NOMO-1 treated with DMSO at 0.1 percent for 48 hours (cell line): ENCODE results near the gene PEX14.

Experiments used
- DNase-seq: peaks from one replicate; lab custom pipeline; 2025; ENCODE audit not compliant: unreplicated experiment; lab: John Stamatoyannopoulos, UW

The PEX14 gene

GRCh38 chr1:10662090-10662688, 187.4 kb downstream of the PEX14 start:
- no peak for DNase-seq

DNA sequence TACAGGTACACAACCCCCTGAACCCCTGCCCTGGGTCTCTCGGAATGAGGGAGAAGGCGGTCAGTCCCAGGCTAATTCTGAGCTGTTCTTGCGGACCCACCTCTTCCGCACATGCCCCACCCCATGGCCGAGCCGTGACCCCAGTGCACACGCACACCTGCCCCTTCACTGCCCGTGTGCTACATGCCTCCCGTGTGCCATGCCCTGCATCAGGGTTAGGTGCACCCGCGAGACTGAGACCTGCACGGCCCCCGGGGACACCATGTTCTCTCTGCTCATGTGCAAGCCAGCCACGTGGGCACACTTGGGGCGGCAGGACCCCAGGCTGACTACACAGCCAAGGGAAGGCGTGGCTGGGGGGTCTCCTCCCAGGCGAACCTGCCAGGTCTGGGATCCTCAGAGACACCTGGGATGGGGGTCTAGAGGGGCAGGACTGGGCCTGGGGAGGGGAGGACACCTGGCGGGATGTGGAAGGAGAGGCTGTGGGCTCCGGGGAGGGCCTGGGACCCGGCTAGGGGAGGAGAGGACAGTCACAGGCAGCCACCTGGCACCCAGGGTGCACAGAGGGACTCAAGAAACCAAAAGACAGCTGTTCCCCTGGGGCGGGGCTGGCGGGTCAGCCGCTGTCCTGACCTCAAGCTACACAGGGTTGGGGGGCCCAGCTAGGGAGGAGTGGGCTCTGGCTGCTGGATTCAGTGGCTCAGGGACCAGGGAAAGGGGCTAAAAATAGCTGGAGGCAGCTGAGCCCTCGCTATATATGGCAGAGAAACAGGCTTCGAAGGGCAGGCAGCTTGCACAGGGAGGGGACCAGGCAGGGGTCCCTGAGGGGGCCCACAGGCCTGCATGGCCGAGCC, 188.3 kb downstream of the PEX14 start:
- no peak for DNase-seq

GRCh38 chr1:10663678-10664035, 188.9 kb downstream of the PEX14 start:
- no peak for DNase-seq

- DNase-seq, result no peak
These were observed 189.5 kb downstream of the PEX14 start for GRCh38 chr1:10664251-10664650.

DNA sequence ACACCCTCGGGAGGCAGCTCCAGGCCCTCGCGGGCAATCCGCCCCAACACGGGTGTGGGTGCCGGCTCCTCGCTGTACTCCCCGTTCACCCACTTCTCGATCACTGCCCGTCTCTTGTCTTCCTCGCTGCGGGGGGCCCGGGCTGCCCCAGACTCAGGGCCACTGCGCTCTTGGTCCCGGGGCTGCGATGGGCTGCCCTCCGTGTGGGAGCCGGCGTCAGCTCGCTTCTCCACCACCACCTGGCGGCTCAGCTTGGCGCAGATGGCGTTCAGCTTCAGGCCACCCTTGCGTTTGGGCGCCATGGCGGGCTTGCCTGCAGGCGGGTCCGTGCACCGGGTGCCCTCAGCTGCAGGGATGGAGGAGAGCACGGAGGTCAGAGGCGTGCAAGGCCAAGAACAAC, 190.5 kb downstream of the PEX14 start:
- DNase-seq, result no peak

GRCh38 chr1:10665930-10666850, 191.4 kb downstream of the PEX14 start:
- DNase-seq, result no peak

DNA sequence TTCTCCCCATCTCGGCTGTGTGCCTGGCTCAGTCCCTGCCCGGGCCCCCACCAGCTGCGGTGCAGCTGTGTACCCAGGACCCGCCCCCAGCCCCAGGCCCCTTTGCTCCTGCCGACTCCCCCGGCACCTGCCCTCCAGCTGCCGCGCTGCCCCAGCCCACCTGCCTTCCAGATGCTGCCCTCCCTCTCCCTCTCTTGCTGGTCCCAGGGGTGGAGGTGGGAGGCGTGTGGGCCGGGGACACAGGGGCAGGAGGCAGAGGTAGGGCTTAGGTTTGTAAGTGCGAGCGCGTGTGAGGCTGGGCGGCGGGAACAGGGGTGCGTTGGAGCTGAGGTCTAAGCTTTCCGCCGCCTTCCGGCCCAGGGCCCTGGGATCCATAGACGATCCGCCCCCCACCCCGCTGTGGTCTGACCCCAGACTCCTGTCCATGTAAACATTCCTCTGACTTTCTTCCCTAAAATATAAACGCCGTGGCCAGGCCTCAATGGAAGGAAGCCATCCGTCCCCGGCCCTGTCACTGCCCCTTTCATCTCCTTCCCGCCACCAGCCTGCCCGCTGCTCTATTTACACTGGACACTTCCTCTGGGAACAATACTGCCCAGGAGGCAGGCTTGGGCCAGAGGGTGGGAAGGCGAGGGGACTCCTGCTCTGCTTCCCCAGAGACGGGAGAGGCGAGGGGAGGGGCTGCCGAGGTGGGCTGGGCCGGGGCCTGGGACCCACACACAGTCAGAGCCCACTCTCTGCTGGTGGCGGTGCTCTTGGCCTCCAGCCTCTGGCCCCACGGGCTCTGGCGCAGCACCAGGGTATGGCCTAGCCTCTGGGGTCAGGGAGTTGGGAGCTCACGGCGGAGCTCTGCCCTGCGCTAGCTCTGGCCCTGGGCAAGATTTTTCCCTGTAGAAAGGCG, 193.4 kb downstream of the PEX14 start:
- DNase-seq, result no peak

- DNase-seq, result no peak
These were observed 194.8 kb downstream of the PEX14 start for GRCh38 chr1:10669570-10669969.

DNA sequence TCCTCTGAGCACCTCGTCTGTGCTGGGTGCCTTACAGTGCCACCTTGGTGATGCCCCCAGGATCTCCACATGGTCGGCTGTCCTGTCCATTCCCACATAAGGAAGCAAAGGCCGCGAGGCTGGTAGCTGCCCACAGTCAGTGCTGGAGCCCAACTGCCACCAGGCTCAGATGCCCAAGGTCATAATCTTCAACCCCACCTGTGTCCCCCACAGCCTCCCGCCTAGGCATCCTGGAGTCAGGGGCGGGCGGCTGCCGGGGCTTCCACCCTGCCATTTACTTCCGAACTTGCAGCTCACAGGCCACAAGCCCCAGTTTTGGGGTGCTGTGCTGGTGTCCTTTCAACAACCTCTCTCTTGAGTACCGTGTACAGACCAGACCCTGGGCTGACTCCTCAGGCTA, 195.4 kb downstream of the PEX14 start:
- no peak for DNase-seq

GRCh38 chr1:10671090-10671489, 196.3 kb downstream of the PEX14 start:
- DNase-seq, result no peak

GRCh38 chr1:10671622-10672342, 197.0 kb downstream of the PEX14 start:
- DNase-seq, result no peak

DNA sequence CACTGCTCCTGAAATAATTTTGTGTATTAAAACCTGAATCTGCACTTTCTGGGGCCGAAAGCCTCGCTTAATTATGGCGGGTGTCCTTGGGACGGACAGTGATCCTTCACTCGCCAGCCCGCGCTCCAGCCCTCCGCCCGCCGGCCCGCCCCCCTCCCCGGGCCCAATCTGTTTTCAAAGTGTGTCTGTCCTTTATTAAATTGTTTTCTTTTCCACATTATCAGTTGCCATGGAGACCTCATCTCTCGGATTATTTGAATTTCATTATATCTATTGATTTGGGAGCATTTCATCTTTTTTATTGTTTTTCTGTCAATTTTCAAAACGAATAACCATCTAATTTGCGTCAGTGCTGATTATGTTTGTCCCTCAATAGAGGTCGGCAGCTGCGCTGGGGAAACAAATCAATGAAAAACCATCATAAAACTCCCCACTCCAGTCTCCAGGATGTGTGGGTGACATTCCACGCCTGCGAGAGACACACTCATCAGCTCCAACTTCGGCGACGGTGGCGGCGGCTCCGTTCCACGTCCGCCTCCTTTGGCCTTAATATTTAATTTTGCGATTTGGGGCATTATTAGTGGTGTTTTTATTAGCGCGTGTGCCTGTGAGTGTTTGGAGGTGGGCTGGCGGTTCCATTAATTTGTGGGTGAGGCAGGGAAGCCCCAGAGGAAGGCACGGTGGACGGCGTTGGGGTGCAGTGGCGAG, 197.7 kb downstream of the PEX14 start:
- DNase-seq, result no peak

DNA sequence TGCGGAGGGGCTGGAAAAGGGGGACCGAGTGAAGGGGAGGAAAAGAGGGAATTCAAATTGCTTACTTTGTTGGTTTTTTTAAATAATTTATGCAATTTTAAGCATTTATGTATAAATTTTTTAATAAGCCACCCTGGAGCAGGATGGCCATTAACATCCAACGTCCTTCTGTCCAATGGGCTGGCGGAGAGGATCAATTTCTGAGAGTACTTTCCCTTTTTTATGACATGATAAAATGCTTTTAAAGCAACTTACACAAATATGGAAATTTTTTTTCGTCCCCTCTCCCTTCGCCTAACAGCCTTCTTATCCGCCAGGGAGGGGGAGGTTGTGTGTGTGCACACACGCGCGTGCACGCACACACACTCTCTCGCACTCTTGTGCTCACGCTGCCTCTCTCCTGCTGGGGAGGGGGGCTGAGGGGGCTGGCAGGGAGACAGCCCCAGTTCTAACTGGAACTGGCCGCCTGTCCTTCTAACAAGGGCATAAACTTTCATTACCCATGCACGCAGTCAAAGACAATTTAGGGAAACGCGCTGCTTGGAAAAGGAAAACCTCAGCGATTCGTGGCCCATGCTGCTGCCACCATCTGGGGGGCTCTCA, 198.5 kb downstream of the PEX14 start:
- DNase-seq, result no peak

DNA sequence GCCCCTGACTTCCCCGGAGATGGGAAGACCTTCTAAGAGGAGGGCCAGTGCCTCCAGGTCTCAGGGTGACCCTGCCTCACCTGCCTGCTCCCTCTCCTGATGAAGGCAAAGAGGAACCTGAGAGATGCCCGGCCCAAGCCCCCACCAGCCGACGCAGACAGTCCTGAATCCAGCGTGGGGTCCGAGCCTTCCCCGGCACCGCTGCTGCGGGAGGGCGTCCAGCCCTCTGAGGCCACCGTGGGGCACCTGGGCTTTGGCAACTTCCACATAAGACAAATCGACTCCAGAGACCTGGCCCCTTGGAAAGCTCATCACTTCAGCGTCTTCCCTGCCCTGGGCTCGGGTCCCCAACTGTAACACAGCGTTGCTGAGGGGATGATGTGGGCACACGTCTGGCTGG, 199.5 kb downstream of the PEX14 start:
- DNase-seq, result no peak

DNA sequence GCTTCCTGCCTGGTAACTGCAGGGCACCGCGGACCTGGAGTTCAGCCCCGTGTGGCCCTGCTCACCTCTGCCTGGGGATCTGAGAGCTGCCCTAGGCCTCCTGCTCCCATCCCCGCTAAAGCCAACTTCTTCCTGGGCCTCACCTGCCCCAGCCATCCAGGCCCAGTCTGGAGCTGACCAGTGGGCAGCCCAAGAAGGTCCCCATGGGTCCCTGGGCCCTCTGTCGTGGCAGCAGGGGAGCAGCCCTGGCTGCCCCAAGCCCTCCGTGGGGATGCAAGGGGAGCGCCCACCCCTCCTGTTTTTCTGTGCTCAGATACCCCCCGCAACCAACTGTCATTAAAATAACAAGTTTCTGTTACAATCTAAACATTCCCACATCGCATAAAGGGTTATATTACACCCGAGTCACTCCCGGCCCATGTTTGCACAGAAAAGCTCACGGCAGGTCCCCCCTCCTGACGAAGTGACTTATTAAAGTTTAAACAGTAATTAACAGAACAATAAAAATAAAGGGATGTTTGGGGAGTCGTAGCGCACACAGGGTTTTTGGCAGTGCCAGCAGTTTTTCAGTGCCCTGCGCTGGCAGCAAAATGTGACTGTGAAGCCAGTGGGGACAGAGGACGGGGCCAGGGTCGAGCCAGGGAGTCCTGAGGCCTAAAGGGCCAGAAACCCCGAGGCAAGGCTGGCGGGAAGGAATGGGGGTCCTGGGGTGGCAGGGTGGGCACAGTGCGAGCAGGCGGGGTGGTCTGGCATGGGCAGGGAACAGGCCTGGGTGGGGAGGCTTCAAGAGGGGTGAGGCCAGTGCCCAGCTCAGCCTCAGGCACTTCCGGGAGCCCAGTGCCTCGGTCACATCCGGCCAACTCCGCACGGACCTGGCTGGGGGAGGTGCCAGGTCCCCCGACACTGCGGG, 200.2 kb downstream of the PEX14 start:
- no peak for DNase-seq

DNA sequence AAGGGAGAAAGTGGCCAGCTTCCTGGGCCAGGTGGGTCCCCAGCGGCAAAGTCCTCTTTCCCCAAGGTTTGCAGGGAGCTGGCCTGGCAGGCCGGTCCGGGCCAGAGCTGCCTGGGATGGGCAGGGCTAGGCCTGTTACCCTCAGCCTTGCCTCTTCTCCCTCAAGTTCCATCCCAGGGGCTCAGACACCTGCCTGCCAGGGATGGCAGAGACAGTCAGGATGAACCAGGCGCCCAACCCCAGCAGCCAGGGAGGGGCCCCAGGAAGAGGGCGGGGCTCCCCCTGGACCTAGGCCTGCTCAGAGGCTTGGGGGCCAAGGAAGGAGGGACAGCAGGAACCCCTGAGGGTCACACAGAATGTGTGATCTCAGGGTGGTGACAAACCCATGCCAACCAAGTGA, 201.1 kb downstream of the PEX14 start:
- DNase-seq, result no peak

GRCh38 chr1:10676963-10677362, 202.2 kb downstream of the PEX14 start:
- DNase-seq, result no peak
